GM12878 (cell line): ENCODE results near the gene RCE1. TPM values are rescaled to one million over a fixed set of nuclear protein-coding genes. Genes with fewer than 3 reads are reported as not detected.

Experiments
- ASH2L ChIP-seq: fragments of 300-600, 200-600 bp; sonication (generic); IDR thresholded peaks from 2 replicates; pipeline ENCODE4 v1.6.1; 2017; ENCODE audit warnings: low read depth, mild to moderate bottlenecking, borderline replicate concordance
- CBX5 ChIP-seq: sonication (generic); IDR thresholded peaks from 2 replicates; pipeline ENCODE4 v1.6.1; 2016; ENCODE audit warnings: low read depth, moderate library complexity, mild to moderate bottlenecking, inconsistent platforms
- ETV6 ChIP-seq, 2 experiments: fragments of 450-650 bp in 1 of 2; IDR thresholded peaks in 1 of 2; conservative IDR thresholded peaks in 1 of 2; 2 replicates each; pipeline ENCODE4 v1.6.1; 2014; ENCODE audit warnings: antibody characterized with exemption in 1 of 2, borderline replicate concordance in 1 of 2, low read depth in 1 of 2, mild to moderate bottlenecking in 1 of 2, moderate library complexity in 1 of 2
- EZH2 ChIP-seq: IDR thresholded peaks from 2 replicates; pipeline ENCODE4 v1.6.1; 2012; ENCODE audit warnings: low read depth, mild to moderate bottlenecking, control low read depth, inconsistent platforms, low read length, borderline replicate concordance; ENCODE audit not compliant: control insufficient read depth
- GABPA ChIP-seq: IDR thresholded peaks from 2 replicates; pipeline ENCODE4 v1.6.1; 2014; ENCODE audit warnings: antibody characterized with exemption, low read depth, mild to moderate bottlenecking, inconsistent platforms
- KDM1A ChIP-seq: fragments of 200-600 bp; sonication (generic); IDR thresholded peaks from 2 replicates; pipeline ENCODE4 v1.6.1; 2016; ENCODE audit warnings: borderline replicate concordance
- MTA3 ChIP-seq: IDR thresholded peaks from 2 replicates; pipeline ENCODE4 v1.6.1; 2012; ENCODE audit warnings: low read length, inconsistent platforms, borderline replicate concordance
- NR2C2 ChIP-seq: IDR thresholded peaks from 2 replicates; pipeline ENCODE4 v1.6.1; 2011; ENCODE audit warnings: borderline replicate concordance, low read depth; ENCODE audit not compliant: control insufficient read depth, insufficient read length
- POLR2AphosphoS2 ChIP-seq: IDR thresholded peaks from 2 replicates; pipeline ENCODE4 v1.6.1; 2011; ENCODE audit warnings: low read depth, mild to moderate bottlenecking, low read length, improper control_type of control experiment, moderate library complexity
- RAD51 ChIP-seq: fragments of 450-650 bp; IDR thresholded peaks from 2 replicates; pipeline ENCODE4 v1.6.1; 2016; ENCODE audit warnings: moderate library complexity, mild to moderate bottlenecking, inconsistent platforms
- SIX5 ChIP-seq: IDR thresholded peaks from 2 replicates; pipeline ENCODE4 v1.6.1; 2011; ENCODE audit warnings: mild to moderate bottlenecking, low read depth, low read length, moderate library complexity; ENCODE audit not compliant: severe bottlenecking
- SP1 ChIP-seq: IDR thresholded peaks from one replicate; pipeline ENCODE4 v1.6.1; 2011; ENCODE audit warnings: low read depth, low read length
- SRF ChIP-seq, 2 experiments: IDR thresholded peaks; 2 replicates each; pipeline ENCODE4 v1.6.1; 2011; ENCODE audit warnings: low read depth in 2 of 2, low read length in 2 of 2, mild to moderate bottlenecking in 1 of 2, moderate library complexity in 1 of 2
- SUZ12 ChIP-seq: fragments of 200-600 bp; sonication (generic); IDR thresholded peaks from one replicate; pipeline ENCODE4 v1.6.1; 2018; ENCODE audit warnings: antibody characterized with exemption, mild to moderate bottlenecking; ENCODE audit not compliant: unreplicated experiment
- ZZZ3 ChIP-seq: IDR thresholded peaks from 2 replicates; pipeline ENCODE4 v1.6.1; 2011; ENCODE audit warnings: low read depth; ENCODE audit not compliant: control insufficient read depth, insufficient read length
- polyA plus RNA-seq, 11 experiments: library from polyadenylated mRNA; depleted of rRNA in 4 of 11; unstranded in 6 of 11; stranded (reverse) in 5 of 11; fragments of >200 nt; fragmentation: Nextera tagmentation in 4 of 11; fragmentation: Illumina TruSeq in 1 of 11; extraction: Ambion mirVana in 4 of 11; extraction: Trizol in 1 of 11; gene quantifications; 1 replicate in 1 of 11; 2 replicates in 10 of 11; pipeline versions ENCODE4 v1.2.1 to v1.2.3, GENCODE V29; 2011 to 2016; ENCODE audit warnings: inconsistent platforms in 2 of 11, missing spikeins in 2 of 11, low read depth in 1 of 11
- total RNA-seq, 4 experiments: library from RNA; depleted of rRNA in 3 of 4; stranded (reverse); fragments of >200 nt in 3 of 4; fragmentation: Illumina TruSeq in 1 of 4; extraction: Trizol in 1 of 4; gene quantifications; 2 replicates each; pipeline versions ENCODE4 v1.2.1 to v1.2.3, GENCODE V29; 2013 to 2021
- TF ChIP-seq, protein P1 (sequence below): fragments of 450-650 bp; IDR thresholded peaks from 2 replicates; pipeline ENCODE4 v1.6.1; 2017; ENCODE audit warnings: antibody characterized with exemption, mild to moderate bottlenecking, moderate library complexity
- TF ChIP-seq, protein P2 (sequence below): fragments of 450-650 bp; IDR thresholded peaks from 2 replicates; pipeline ENCODE4 v1.6.1; 2018; ENCODE audit warnings: mild to moderate bottlenecking, low read depth, moderate library complexity; ENCODE audit not compliant: partially characterized antibody
- TF ChIP-seq, protein P3 (sequence below): IDR thresholded peaks from 2 replicates; pipeline ENCODE4 v1.6.1; 2012; ENCODE audit warnings: low read depth, low read length, improper control_type of control experiment
- TF ChIP-seq, protein P4 (sequence below): IDR thresholded peaks from 2 replicates; pipeline ENCODE4 v1.6.1; 2012; ENCODE audit warnings: low read depth, low read length, improper control_type of control experiment

Gene RCE1
- total and polyA plus RNA-seq, 10 of the 15 experiments (the other 5 are each of a cell fraction or from before 2014, with no cell fraction given), result 0.79 to 32.9 (median 16.4) TPM

DNA sequence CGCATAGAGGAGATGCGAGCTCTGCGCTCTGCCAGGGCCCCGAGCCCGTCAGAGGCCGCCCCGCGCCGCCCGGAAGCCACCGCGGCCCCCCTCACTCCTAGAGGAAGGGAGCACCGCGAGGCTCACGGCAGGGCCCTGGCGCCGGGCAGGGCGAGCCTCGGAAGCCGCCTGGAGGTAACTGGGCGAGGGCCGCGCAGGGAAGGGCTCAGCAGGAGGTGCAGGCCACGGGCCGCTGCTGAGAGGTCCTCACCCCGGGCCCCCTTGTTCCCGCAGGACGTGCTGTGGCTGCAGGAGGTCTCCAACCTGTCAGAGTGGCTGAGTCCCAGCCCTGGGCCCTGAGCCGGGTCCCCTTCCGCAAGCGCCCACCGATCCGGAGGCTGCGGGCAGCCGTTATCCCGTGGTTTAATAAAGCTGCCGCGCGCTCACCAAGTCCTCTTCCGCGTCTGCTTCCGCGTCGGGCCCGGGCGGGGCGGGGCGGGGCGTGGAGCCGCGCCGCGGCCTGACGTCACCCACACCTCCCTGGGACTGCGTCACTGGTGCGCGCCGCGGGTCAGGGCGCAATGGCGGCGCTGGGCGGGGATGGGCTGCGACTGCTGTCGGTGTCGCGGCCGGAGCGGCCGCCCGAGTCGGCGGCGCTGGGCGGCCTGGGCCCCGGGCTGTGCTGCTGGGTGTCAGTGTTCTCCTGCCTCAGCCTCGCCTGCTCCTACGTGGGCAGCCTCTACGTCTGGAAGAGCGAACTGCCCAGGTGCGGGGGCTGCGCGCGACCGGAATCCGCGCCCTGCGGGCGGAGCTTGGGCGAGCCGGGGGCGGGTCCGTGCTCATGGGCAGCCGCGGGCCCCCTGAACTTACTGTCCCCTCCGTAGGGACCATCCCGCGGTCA, at the start of gene RCE1 (continued):
- TF ChIP-seq, protein P1, sequence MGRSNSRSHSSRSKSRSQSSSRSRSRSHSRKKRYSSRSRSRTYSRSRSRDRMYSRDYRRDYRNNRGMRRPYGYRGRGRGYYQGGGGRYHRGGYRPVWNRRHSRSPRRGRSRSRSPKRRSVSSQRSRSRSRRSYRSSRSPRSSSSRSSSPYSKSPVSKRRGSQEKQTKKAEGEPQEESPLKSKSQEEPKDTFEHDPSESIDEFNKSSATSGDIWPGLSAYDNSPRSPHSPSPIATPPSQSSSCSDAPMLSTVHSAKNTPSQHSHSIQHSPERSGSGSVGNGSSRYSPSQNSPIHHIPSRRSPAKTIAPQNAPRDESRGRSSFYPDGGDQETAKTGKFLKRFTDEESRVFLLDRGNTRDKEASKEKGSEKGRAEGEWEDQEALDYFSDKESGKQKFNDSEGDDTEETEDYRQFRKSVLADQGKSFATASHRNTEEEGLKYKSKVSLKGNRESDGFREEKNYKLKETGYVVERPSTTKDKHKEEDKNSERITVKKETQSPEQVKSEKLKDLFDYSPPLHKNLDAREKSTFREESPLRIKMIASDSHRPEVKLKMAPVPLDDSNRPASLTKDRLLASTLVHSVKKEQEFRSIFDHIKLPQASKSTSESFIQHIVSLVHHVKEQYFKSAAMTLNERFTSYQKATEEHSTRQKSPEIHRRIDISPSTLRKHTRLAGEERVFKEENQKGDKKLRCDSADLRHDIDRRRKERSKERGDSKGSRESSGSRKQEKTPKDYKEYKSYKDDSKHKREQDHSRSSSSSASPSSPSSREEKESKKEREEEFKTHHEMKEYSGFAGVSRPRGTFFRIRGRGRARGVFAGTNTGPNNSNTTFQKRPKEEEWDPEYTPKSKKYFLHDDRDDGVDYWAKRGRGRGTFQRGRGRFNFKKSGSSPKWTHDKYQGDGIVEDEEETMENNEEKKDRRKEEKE, result 0 out of 2 replicates have a peak, but pooled peaks have one; percentile 15
- TF ChIP-seq KDM1A, result no peak
- no peak; a peak in 1 of 4 replicates for TF ChIP-seq ETV6 (conservative IDR thresholded peaks at IDR 0.05 in 1 of 2, IDR thresholded peaks at IDR 0.05 in 1 of 2; ENCODE audit: borderline replicate concordance in 1 of 2, low read depth in 1 of 2)
- no peak for TF ChIP-seq GABPA
- TF ChIP-seq NR2C2, result no peak
- no peak for TF ChIP-seq SUZ12
- no peak for TF ChIP-seq ZZZ3
- TF ChIP-seq, protein P2, sequence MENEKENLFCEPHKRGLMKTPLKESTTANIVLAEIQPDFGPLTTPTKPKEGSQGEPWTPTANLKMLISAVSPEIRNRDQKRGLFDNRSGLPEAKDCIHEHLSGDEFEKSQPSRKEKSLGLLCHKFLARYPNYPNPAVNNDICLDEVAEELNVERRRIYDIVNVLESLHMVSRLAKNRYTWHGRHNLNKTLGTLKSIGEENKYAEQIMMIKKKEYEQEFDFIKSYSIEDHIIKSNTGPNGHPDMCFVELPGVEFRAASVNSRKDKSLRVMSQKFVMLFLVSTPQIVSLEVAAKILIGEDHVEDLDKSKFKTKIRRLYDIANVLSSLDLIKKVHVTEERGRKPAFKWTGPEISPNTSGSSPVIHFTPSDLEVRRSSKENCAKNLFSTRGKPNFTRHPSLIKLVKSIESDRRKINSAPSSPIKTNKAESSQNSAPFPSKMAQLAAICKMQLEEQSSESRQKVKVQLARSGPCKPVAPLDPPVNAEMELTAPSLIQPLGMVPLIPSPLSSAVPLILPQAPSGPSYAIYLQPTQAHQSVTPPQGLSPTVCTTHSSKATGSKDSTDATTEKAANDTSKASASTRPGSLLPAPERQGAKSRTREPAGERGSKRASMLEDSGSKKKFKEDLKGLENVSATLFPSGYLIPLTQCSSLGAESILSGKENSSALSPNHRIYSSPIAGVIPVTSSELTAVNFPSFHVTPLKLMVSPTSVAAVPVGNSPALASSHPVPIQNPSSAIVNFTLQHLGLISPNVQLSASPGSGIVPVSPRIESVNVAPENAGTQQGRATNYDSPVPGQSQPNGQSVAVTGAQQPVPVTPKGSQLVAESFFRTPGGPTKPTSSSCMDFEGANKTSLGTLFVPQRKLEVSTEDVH, result no peak
- peak; percentile 81 for TF ChIP-seq SP1
- TF ChIP-seq MTA3, result no peak
- peak; percentile 90 for TF ChIP-seq POLR2AphosphoS2
- TF ChIP-seq ASH2L, result peak; percentile 59; the same call in 1 of the 2 replicates
- TF ChIP-seq, protein P3, sequence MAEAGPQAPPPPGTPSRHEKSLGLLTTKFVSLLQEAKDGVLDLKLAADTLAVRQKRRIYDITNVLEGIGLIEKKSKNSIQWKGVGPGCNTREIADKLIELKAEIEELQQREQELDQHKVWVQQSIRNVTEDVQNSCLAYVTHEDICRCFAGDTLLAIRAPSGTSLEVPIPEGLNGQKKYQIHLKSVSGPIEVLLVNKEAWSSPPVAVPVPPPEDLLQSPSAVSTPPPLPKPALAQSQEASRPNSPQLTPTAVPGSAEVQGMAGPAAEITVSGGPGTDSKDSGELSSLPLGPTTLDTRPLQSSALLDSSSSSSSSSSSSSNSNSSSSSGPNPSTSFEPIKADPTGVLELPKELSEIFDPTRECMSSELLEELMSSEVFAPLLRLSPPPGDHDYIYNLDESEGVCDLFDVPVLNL, result no peak
- TF ChIP-seq EZH2, result no peak
- TF ChIP-seq CBX5, result no peak
- TF ChIP-seq RAD51, result no peak
- TF ChIP-seq, protein P4, sequence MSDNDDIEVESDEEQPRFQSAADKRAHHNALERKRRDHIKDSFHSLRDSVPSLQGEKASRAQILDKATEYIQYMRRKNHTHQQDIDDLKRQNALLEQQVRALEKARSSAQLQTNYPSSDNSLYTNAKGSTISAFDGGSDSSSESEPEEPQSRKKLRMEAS, result no peak
- TF ChIP-seq SIX5, result peak; percentile 57
- TF ChIP-seq SRF (IDR thresholded peaks at IDR 0.05; ENCODE audit: low read depth in 2 of 2, low read length in 2 of 2), result peak; percentile 49 to 88
